ENCODE results near the gene OSM. TPM values are rescaled to one million over a fixed set of nuclear protein-coding genes. Genes with fewer than 3 reads are reported as not detected.

OSM gene
- total RNA-seq, 2 donors from 2014 or later = 15.5 to 38.7 TPM

Other genes with a start within 250 kb of the OSM start
- not detected for gene HORMAD2, start 186.4 kb downstream of the OSM start, total RNA-seq
- 100 to 1,000 TPM in 1 of 2 donors, 10 to 100 TPM in 1; 63.3 to 125 TPM for gene LIF, start 20.1 kb downstream of the OSM start, total RNA-seq
- 1 to 10 TPM; 4.0 to 4.4 TPM for gene CASTOR1, start 22.7 kb upstream of the OSM start, total RNA-seq
- 10 to 100 TPM; 13.9 to 28.3 TPM for gene TBC1D10A, start 60.1 kb upstream of the OSM start, total RNA-seq
- gene SF3A1, start 90.0 kb upstream of the OSM start, total RNA-seq = 100 to 1,000 TPM; 225 to 301 TPM
- gene CCDC157, start 90.2 kb upstream of the OSM start, total RNA-seq = 1 to 10 TPM; 3.3 to 6.8 TPM
- gene RNF215, start 120.6 kb upstream of the OSM start, total RNA-seq = 1 to 10 TPM; 5.2 to 7.4 TPM
- gene SEC14L2, start 130.2 kb upstream of the OSM start, total RNA-seq = 1 to 10 TPM in 1 of 2 donors, under 1 TPM in 1; 0.40 to 1.3 TPM
- gene MTFP1, start 158.9 kb upstream of the OSM start, total RNA-seq = 10 to 100 TPM; 58.7 to 67.4 TPM
- gene SEC14L3, start 205.2 kb upstream of the OSM start, total RNA-seq = not detected
- not detected for gene SEC14L4, start 238.8 kb upstream of the OSM start, total RNA-seq

Data from natural killer cell treated with Interleukin-12 subunit alpha and Interleukin-12 subunit beta and Interleukin-15 and Interleukin-18, amount 100 ng/mL, for 72 hours (primary cell).